MM.1S (cell line): ENCODE measurements around the gene GRAP.

Experiments
- DNase-seq: peaks from one replicate; pipeline ENCODE4 v3.0.0-alpha.2; 2015
- H2AFZ ChIP-seq: fragments of 300-600 bp; sonication (generic); 2 replicates; pipeline ENCODE4 v1.6.0; 2016; ENCODE audit warnings: antibody characterized with exemption, low read length
- H3F3A ChIP-seq: fragments of 300-600 bp; sonication (generic); 2 replicates; pipeline ENCODE4 v1.6.1; 2016; ENCODE audit warnings: mild to moderate bottlenecking, antibody characterized with exemption, low read length, moderate library complexity, mixed read lengths; ENCODE audit not compliant: insufficient read depth
- H3K27ac ChIP-seq: fragments of 300-600 bp; sonication (generic); 2 replicates; pipeline ENCODE4 v1.5.1; 2016; ENCODE audit warnings: mild to moderate bottlenecking, low read length
- H3K27me3 ChIP-seq: fragments of 300-600 bp; sonication (generic); replicated peaks from 2 replicates; pipeline ENCODE4 v1.6.0; 2016; ENCODE audit warnings: low read length; ENCODE audit not compliant: insufficient read depth
- H3K36me3 ChIP-seq: fragments of 300-600 bp; sonication (generic); replicated peaks from 2 replicates; pipeline ENCODE4 v1.6.1; 2016; ENCODE audit warnings: mild to moderate bottlenecking, low read length, mixed read lengths; ENCODE audit not compliant: insufficient read depth
- H3K4me1 ChIP-seq: fragments of 300-600 bp; sonication (generic); 2 replicates; pipeline ENCODE4 v1.6.1; 2016; ENCODE audit warnings: low read length, mixed read lengths
- H3K4me2 ChIP-seq: fragments of 300-600 bp; sonication (generic); 2 replicates; pipeline ENCODE4 v1.6.0; 2016; ENCODE audit warnings: low read depth, low read length
- H3K4me3 ChIP-seq: fragments of 300-600 bp; sonication (generic); 2 replicates; pipeline ENCODE4 v1.5.1; 2016; ENCODE audit warnings: low read length, mixed read lengths
- H3K79me2 ChIP-seq: fragments of 300-600 bp; sonication (generic); 2 replicates; pipeline ENCODE4 v1.6.1; 2016; ENCODE audit warnings: mixed run types, low read length, mixed read lengths
- H3K9ac ChIP-seq: fragments of 300-600 bp; sonication (generic); 2 replicates; pipeline ENCODE4 v1.6.1; 2016; ENCODE audit warnings: low read length, mixed read lengths
- H3K9me2 ChIP-seq: fragments of 300-600 bp; sonication (generic); replicated peaks from 2 replicates; pipeline ENCODE4 v1.6.1; 2016; ENCODE audit warnings: mild to moderate bottlenecking, low read length, mixed read lengths; ENCODE audit not compliant: insufficient read depth
- H3K9me3 ChIP-seq: fragments of 300-600 bp; sonication (generic); replicated peaks from 2 replicates; pipeline ENCODE4 v1.6.1; 2016; ENCODE audit warnings: mild to moderate bottlenecking, low read length, mixed read lengths; ENCODE audit not compliant: insufficient read depth
- H4K20me1 ChIP-seq: fragments of 300-600 bp; sonication (generic); 2 replicates; pipeline ENCODE4 v1.6.1; 2016; ENCODE audit warnings: mild to moderate bottlenecking, low read length, moderate library complexity, mixed read lengths; ENCODE audit not compliant: insufficient read depth
- CTCF ChIP-seq: fragments of 300-600 bp; sonication (generic); IDR thresholded peaks from 2 replicates; pipeline ENCODE4 v1.5.1; 2016; ENCODE audit warnings: antibody characterized with exemption, low read length, mixed read lengths
- EZH2 ChIP-seq: fragments of 300-600 bp; sonication (generic); optimal IDR thresholded peaks from 2 replicates; pipeline ENCODE3; 2017; ENCODE audit warnings: low read depth, mild to moderate bottlenecking, antibody characterized with exemption, low read length, mixed read lengths
- EZH2phosphoT487 ChIP-seq: fragments of 300-600 bp; sonication (generic); IDR thresholded peaks from 2 replicates; pipeline ENCODE4 v1.6.1; 2018; ENCODE audit warnings: antibody characterized with exemption, low read length

The GRAP gene

GRCh38 chr17:18977021-18977420 is 69.7 kb downstream of the GRAP start:
- Histone ChIP-seq H3K27ac (no peak overlapping the region), H3K9me3 (no peaks in the 10 kb centered on the region), H3K4me1 (no peaks in the 10 kb centered on the region), H2AFZ (no peak overlapping the region), H3K27me3 (no peaks in the 10 kb centered on the region), H3K79me2 (no peaks in the 10 kb centered on the region), H3K36me3 (no peaks in the 10 kb centered on the region), H4K20me1 (no peaks in the 10 kb centered on the region), H3F3A (no peaks in the 10 kb centered on the region), H3K9me2 (no peaks in the 10 kb centered on the region), H3K4me2 (no peak overlapping the region), H3K4me3 (no peak overlapping the region), H3K9ac (no peak overlapping the region)
- no peak for DNase-seq
- TF ChIP-seq EZH2 = no peak
- TF ChIP-seq EZH2phosphoT487 = no peak
- TF ChIP-seq CTCF = no peak

GRCh38 chr17:18976201-18976600 is 70.6 kb downstream of the GRAP start:
- H2AFZ ChIP-seq = no peak overlapping the region
- H3F3A ChIP-seq = no peaks in the 10 kb centered on the region
- H3K4me2 ChIP-seq = no peak overlapping the region
- no peak overlapping the region for H3K27ac ChIP-seq
- H3K9me3 ChIP-seq = no peaks in the 10 kb centered on the region
- TF ChIP-seq CTCF (no peak), EZH2phosphoT487 (no peak), EZH2 (no peak)
- H3K27me3 ChIP-seq = no peaks in the 10 kb centered on the region
- no peak overlapping the region for H3K9ac ChIP-seq
- DNase-seq = no peak
- no peaks in the 10 kb centered on the region for H4K20me1 ChIP-seq
- no peaks in the 10 kb centered on the region for H3K9me2 ChIP-seq
- H3K36me3 ChIP-seq = no peaks in the 10 kb centered on the region
- no peaks in the 10 kb centered on the region for H3K4me1 ChIP-seq
- no peaks in the 10 kb centered on the region for H3K79me2 ChIP-seq
- no peak overlapping the region for H3K4me3 ChIP-seq

DNA sequence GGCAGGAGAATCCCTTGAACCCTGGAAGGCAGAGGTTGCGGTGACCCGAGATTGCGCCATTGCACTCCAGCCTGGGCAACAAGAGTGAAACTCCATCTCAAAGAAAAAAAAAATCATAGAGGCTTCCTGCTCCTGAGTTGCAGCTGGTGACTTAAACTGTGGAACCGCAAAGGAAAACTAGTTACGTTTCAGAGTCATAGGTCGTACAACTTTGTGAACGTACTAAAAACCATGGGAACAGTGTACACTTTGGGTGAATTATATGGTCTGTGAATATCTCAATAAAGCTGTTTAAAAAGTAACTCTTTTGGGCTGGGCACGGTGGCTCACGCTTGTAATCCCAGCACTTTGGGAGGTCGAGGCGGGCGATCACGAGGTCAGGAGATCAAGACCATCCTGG is 71.2 kb downstream of the GRAP start:
- no peak for DNase-seq
- no peak overlapping the region for H3K4me3 ChIP-seq
- H3K4me2 ChIP-seq = no peak overlapping the region
- no peak overlapping the region for H3K27ac ChIP-seq
- no peaks in the 10 kb centered on the region for H3K79me2 ChIP-seq
- H3K36me3 ChIP-seq = no peaks in the 10 kb centered on the region
- no peaks in the 10 kb centered on the region for H3F3A ChIP-seq
- TF ChIP-seq EZH2 = no peak
- TF ChIP-seq EZH2phosphoT487 = no peak
- no peak for TF ChIP-seq CTCF
- no peaks in the 10 kb centered on the region for H4K20me1 ChIP-seq
- no peak overlapping the region for H3K9ac ChIP-seq
- no peak overlapping the region for H2AFZ ChIP-seq
- H3K4me1 ChIP-seq = no peaks in the 10 kb centered on the region
- H3K9me3 ChIP-seq = no peaks in the 10 kb centered on the region
- H3K9me2 ChIP-seq = no peaks in the 10 kb centered on the region
- no peaks in the 10 kb centered on the region for H3K27me3 ChIP-seq
